Adrenal gland (tissue), 12 donors: ENCODE data around the gene CYS1. TPM values are rescaled to one million over a fixed set of nuclear protein-coding genes. Genes with fewer than 3 reads are reported as not detected.

Source experiments
- DNase-seq, 7 donors: peaks; one replicate each; pipeline ENCODE4 v3.0.0-alpha.2; 2019 to 2020
- H3K27ac ChIP-seq, 5 donors: fragments of 200-600 bp; sonication (generic) in 4 of 5; 1 replicate in 3 of 5; 2 replicates in 2 of 5; pipeline versions ENCODE4 v1.5.1 to v1.8.0; 2016 to 2020; ENCODE audit warnings: mild to moderate bottlenecking in 1 of 5
- H3K27me3 ChIP-seq: fragments of 200-600 bp; 2 replicates; pipeline ENCODE4 v1.8.0; 2021
- H3K36me3 ChIP-seq, 2 donors: fragments of 200-600 bp; replicated peaks in 1 of 2; 1 replicate in 1 of 2; 2 replicates in 1 of 2; pipeline versions ENCODE4 v1.5.1 to v1.8.0; 2018 to 2022
- H3K4me1 ChIP-seq, 2 donors: fragments of 200-600 bp; replicated peaks in 1 of 2; 1 replicate in 1 of 2; 2 replicates in 1 of 2; pipeline versions ENCODE4 v1.5.1 to v1.8.0; 2018 to 2021
- H3K4me3 ChIP-seq, 4 donors: fragments of 200-600 bp; sonication (generic) in 3 of 4; one replicate each; pipeline ENCODE4 v1.5.1; 2016 to 2018
- H3K9me3 ChIP-seq, 3 donors: fragments of 200-600 bp; sonication (generic) in 1 of 3; replicated peaks in 1 of 3; 1 replicate in 2 of 3; 2 replicates in 1 of 3; pipeline versions ENCODE4 v1.5.1 to v1.8.0; 2016 to 2021
- CTCF ChIP-seq, 6 experiments: fragments of 450-650 bp in 4 of 6; fragments of 200-600 bp in 2 of 6; sonication (generic) in 1 of 6; IDR thresholded peaks; 1 replicate in 5 of 6; 2 replicates in 1 of 6; pipeline versions ENCODE4 v1.5.1 to v1.8.0; 2016 to 2021; ENCODE audit warnings: antibody characterized with exemption in 6 of 6, mild to moderate bottlenecking in 2 of 6, moderate library complexity in 1 of 6
- POLR2A ChIP-seq, 2 donors: fragments of 450-650 bp; IDR thresholded peaks; one replicate each; pipeline ENCODE4 v1.6.1; 2017; ENCODE audit warnings: antibody characterized with exemption in 2 of 2, mild to moderate bottlenecking in 2 of 2, moderate library complexity in 1 of 2
- WGBS, 4 donors: extraction: QIAGEN DNeasy Blood & Tissue Kit in 2 of 4; methylation state at CpG; one replicate each; pipeline versions ENCODE4 v1.1.5 to v1.1.7; 2013 to 2017; 5-methylcytosine and 5-hydroxymethylcytosine counted together
- intact Hi-C, 2 donors: fragments of 100-400 bp; cut with DNase I; formaldehyde crosslinking; loops; one replicate each; pipeline versions ENCODE4 v1.14.1 to v1.15.0; 2022 to 2023
- polyA plus RNA-seq, 3 donors: library from polyadenylated mRNA; stranded (reverse); fragments of 200-250 nt in 2 of 3; fragments of 350-450 nt in 1 of 3; fragmentation: Illumina TruSeq in 1 of 3; extraction: RNeasy Lipid Tissue Mini Kit (QIAGEN cat#74804) in 1 of 3; gene quantifications; one replicate each; pipeline ENCODE4 v1.2.3, GENCODE V29; 2013 to 2014
- total RNA-seq, 9 donors: library from RNA; depleted of rRNA in 4 of 9; stranded (reverse); fragments of >200 nt in 4 of 9; fragments of 120-200 nt in 1 of 9; fragmentation: NEBNext Ultra II Directional in 1 of 9; extraction: Animal tissue kit (Norgen Biotek cat#: 25700) in 1 of 9; gene quantifications; one replicate each; pipeline versions ENCODE4 v1.1.0 to v1.2.4, GENCODE V29; 2013 to 2023
- donor health status: healthy with polysubstance abuse.
- donor health status: Bipolar disorder and iron deficiency.
- donor health status: DM: yes; HTN: yes; CAD: no.
- donor health status: DM: no; HTN: no; CAD: no.
- donor health status: DM: no; HTN: no; CAD: no.
- donor health status: DM: yes; HTN: yes; CAD: no.

Gene CYS1
- total and polyA plus RNA-seq, 12 donors = 0.05 to 3.6 (median 1.1) TPM

- no peaks in the 10 kb centered on the region for H3K9me3 ChIP-seq
- peaks cover 7% of the 10 kb centered on the region for H3K27me3 ChIP-seq
- no peaks in the 10 kb centered on the region for H3K36me3 ChIP-seq
- H3K27ac ChIP-seq = no peak overlapping the region
- 78 to 89% (median 83%) methylated on average over 13 of the region's 13 CpGs for WGBS, 4 donors
- intact Hi-C loops = no loop called here
- DNase-seq = no peak
- no peak overlapping the region for H3K4me3 ChIP-seq
- H3K4me1 ChIP-seq = peaks cover 0 to 9% of the 10 kb centered on the region in 2 donors
- TF ChIP-seq CTCF (IDR thresholded peaks at IDR 0.05) = no peak
- no peak for TF ChIP-seq POLR2A (IDR thresholded peaks at IDR 0.05)
Observed at GRCh38 chr2:10075101-10075500, 5.1 kb downstream of the CYS1 start.

- Histone ChIP-seq H3K4me3 (no peak overlapping the region), H3K9me3 (no peaks in the 10 kb centered on the region), H3K27ac (no peak overlapping the region), H3K27me3 (no peaks in the 10 kb centered on the region), H3K36me3 (no peaks in the 10 kb centered on the region), H3K4me1 (peaks cover 0 to 2% of the 10 kb centered on the region in 2 donors)
- intact Hi-C loops = loop anchor here (5.0 kb wide), 1 partner anchor 359 kb away; no protein-coding TSS in a partner anchor
- 71 to 89% (median 78%) methylated on average over 8 of the region's 8 CpGs for WGBS, 4 donors
- TF ChIP-seq POLR2A (IDR thresholded peaks at IDR 0.05) (no peak), CTCF (IDR thresholded peaks at IDR 0.05) (no peak)
- no peak for DNase-seq
Observed at GRCh38 chr2:10073706-10074105, 6.5 kb downstream of the CYS1 start.

DNA sequence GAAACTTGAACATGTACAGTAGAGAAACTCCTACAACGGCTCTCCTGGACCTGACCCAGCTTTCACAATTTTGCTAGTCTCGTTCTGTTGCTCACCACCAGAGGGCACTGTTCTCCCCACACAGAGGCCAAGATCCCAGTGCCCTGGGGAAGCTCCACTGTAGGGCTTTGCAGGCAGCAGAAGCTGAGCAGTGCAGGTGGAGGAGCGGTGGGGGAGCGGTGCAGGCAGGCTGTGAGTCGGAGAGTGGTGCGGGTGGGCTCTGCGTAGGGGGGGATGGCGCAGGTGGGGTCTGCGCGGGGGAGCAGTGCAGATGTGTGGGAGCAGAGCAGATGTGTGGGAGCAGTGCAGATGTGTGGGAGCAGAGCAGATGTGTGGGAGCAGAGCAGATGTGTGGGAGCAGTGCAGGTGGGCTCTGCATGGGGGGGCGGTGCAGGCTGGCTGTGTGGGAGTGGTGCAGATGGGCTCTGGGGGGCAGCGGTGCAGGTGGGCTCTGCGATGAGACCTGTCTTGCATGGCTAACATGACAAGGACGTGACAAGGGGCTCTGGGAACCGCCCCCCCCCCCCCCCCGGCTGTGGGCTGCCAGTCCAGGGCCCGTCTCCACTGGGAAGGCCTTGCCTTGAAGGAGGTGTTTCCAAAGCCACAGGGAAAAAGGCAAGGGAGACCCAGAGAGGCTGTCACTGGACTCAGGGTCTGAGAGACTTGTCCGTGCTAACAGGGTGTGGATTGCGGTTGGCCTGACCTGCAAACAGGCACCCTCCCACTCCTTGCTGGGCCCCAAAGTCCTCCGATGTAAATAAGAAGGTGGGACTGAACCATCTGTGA lies 7.3 kb downstream of the CYS1 start:
- DNase-seq = peak; percentile 81 to 94 (median 88)
- no peak overlapping the region for H3K27ac ChIP-seq
- no peak overlapping the region for H3K4me3 ChIP-seq
- H3K4me1 ChIP-seq = no peaks in the 10 kb centered on the region
- intact Hi-C loops = loop anchor here (5.0 kb wide), 1 partner anchor 359 kb away; no protein-coding TSS in a partner anchor
- WGBS, 4 donors = 26 to 35% (median 32%) methylated on average over 16 to 20 of the region's 20 CpGs
- no peaks in the 10 kb centered on the region for H3K27me3 ChIP-seq
- no peaks in the 10 kb centered on the region for H3K36me3 ChIP-seq
- TF ChIP-seq POLR2A (IDR thresholded peaks at IDR 0.05) = no peak
- peak; percentile 80 to 93 (median 88) for TF ChIP-seq CTCF (IDR thresholded peaks at IDR 0.05)
- no peaks in the 10 kb centered on the region for H3K9me3 ChIP-seq

- 87 to 91% (median 89%) methylated on average over 7 of the region's 7 CpGs for WGBS, 4 donors
- Histone ChIP-seq H3K9me3 (no peaks in the 10 kb centered on the region), H3K27me3 (no peaks in the 10 kb centered on the region), H3K27ac (no peak overlapping the region), H3K36me3 (no peaks in the 10 kb centered on the region), H3K4me3 (no peak overlapping the region), H3K4me1 (no peaks in the 10 kb centered on the region)
- intact Hi-C loops = loop anchor here (5.0 kb wide), 1 partner anchor 361 kb away; no protein-coding TSS in a partner anchor
- DNase-seq = no peak
- TF ChIP-seq CTCF (IDR thresholded peaks at IDR 0.05) = no peak
- TF ChIP-seq POLR2A (IDR thresholded peaks at IDR 0.05) = no peak
Observed at GRCh38 chr2:10071595-10071994, 8.6 kb downstream of the CYS1 start.
